ENCODE measurements around the gene HS3ST3A1. TPM values are rescaled to one million over a fixed set of nuclear protein-coding genes. Genes with fewer than 3 reads are reported as not detected.

HS3ST3A1 gene
- total RNA-seq, 4 donors from 2014 or later, result 2.9 to 10.5 (median 5.0) TPM

DNA sequence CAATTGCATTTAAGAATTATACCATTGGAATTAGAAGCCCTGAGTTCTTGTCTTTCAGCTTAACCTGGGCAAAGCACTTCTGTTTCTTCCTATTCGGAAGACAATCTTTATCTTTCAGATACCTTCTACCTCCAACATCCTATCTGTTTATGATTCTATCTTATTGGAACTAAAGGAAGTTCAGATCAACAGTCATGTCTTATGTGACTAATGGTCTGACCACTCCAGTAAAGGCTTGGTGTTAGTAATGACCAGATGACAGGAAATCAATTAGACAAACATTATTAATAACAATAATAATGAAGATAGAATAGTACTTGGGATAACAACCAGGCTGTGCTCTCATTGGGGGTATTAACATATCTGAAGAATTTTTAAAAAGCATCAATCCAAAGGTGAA is 11.3 kb downstream of the HS3ST3A1 start:
- no peaks in the 10 kb centered on the region for H3K9me3 ChIP-seq
- no peak for DNase-seq (ENCODE audit: low spot score in 2 of 2)
- peaks cover 2% of the 10 kb centered on the region for H3K27me3 ChIP-seq
- H3K4me3 ChIP-seq, result no peak overlapping the region
- 89% methylated on average over 1 of the region's 1 CpG for WGBS
- peaks cover 6% of the 10 kb centered on the region for H3K4me1 ChIP-seq
- H3K27ac ChIP-seq, result no peak overlapping the region
- H3K36me3 ChIP-seq, result no peaks in the 10 kb centered on the region
- TF ChIP-seq, protein P1, sequence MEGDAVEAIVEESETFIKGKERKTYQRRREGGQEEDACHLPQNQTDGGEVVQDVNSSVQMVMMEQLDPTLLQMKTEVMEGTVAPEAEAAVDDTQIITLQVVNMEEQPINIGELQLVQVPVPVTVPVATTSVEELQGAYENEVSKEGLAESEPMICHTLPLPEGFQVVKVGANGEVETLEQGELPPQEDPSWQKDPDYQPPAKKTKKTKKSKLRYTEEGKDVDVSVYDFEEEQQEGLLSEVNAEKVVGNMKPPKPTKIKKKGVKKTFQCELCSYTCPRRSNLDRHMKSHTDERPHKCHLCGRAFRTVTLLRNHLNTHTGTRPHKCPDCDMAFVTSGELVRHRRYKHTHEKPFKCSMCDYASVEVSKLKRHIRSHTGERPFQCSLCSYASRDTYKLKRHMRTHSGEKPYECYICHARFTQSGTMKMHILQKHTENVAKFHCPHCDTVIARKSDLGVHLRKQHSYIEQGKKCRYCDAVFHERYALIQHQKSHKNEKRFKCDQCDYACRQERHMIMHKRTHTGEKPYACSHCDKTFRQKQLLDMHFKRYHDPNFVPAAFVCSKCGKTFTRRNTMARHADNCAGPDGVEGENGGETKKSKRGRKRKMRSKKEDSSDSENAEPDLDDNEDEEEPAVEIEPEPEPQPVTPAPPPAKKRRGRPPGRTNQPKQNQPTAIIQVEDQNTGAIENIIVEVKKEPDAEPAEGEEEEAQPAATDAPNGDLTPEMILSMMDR (IDR thresholded peaks at IDR 0.05), result no peak
- no peak for TF ChIP-seq POLR2A (IDR thresholded peaks at IDR 0.05)

DNA sequence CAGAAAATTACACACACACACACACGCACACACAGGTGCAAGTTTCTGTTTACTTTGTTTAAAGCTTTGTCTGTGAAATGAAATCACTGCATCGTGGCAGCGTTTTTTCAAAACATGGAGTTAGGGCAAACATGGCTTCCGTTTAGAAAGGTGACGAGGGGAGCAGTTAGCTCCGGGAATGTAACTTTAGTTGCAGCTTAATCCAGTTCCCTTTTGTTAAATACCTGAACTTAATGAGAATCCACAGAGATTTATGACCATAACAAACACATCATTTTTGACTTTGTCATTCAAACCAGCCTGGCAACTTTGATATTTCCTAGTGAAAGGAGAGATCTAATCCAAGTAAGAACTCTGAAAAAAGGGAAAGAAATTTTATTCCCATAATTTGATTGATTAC is 12.1 kb downstream of the HS3ST3A1 start:
- no peak overlapping the region for H3K4me3 ChIP-seq
- peaks cover 2% of the 10 kb centered on the region for H3K27me3 ChIP-seq
- no peak overlapping the region for H3K27ac ChIP-seq
- no peak for DNase-seq (ENCODE audit: low spot score in 2 of 2)
- H3K9me3 ChIP-seq, result no peaks in the 10 kb centered on the region
- H3K36me3 ChIP-seq, result no peaks in the 10 kb centered on the region
- WGBS, result 78% methylated on average over 6 of the region's 6 CpGs
- TF ChIP-seq POLR2A (IDR thresholded peaks at IDR 0.05), result no peak
- TF ChIP-seq, protein P1 (IDR thresholded peaks at IDR 0.05), result no peak
- no peak for TF ChIP-seq EP300 (IDR thresholded peaks at IDR 0.05)
- H3K4me1 ChIP-seq, result peaks cover 5% of the 10 kb centered on the region

DNA sequence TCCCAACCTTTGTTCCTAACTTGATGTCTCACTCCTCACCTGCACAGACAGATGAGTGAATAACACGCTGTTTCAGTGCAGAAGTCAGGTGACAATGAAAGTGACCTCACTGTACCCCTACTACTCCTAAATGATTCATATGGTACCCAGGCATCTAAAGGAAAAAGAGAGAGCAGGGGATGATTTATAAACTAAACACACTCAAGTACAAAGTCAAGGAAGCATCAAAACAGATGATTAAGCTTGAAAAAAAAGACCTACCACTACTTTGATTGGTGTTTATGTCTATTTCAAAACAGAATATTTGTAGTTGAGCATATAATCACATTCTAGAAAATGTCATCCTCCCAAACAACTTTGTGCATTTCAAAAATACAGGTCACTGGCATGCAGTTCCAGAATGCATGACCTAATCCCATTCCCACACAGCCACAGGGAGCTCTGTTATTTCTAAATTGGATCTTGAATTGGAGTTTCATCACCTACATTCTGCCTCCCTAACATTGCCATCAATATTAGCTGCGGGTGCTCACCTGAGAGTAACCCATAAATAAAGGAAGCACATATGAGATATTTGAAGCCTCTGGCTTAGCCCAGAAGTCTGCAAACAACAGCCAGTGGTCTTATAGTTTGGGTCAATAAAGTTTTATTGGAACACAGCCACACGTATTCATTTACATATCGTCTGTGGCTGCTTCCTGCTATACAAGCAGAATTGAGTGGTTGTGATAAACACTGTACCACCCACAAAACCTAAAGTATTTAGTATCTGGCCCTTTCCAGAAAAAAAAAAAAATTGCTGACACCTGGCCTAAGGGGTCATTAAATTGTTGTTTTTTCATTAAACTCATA is 14.0 kb downstream of the HS3ST3A1 start:
- 95% methylated on average over 4 of the region's 4 CpGs for WGBS
- TF ChIP-seq EP300 (IDR thresholded peaks at IDR 0.05) (no peak), POLR2A (IDR thresholded peaks at IDR 0.05) (no peak), POLR2AphosphoS5 (IDR thresholded peaks at IDR 0.05) (no peak)
- TF ChIP-seq, protein P1 (IDR thresholded peaks at IDR 0.05), result no peak
- no peak overlapping the region for H3K4me3 ChIP-seq

DNA sequence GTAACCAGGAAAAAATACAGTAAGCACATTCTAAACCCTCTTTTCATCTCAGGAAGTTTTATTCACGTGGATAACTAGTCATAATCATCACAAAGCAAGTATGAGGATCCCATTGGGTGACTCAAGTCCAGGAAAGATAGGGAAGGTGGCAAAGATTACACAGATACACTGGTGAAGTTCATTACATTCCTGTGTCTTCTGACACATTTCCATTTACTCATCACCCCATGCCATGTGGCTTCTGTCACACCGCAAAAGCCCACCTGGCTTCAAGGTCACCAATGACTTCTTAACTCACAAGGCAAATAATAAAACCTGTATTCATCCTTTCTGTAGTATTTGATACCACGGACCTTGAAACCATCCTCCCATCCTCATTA is 17.0 kb downstream of the HS3ST3A1 start:
- Histone ChIP-seq H3K9me3 (no peaks in the 10 kb centered on the region), H3K27ac (no peak overlapping the region), H3K4me1 (peaks cover 3% of the 10 kb centered on the region), H3K36me3 (no peaks in the 10 kb centered on the region), H3K27me3 (peaks cover 2% of the 10 kb centered on the region), H3K4me3 (no peak overlapping the region)
- 81% methylated on average over 3 of the region's 3 CpGs for WGBS
- TF ChIP-seq, protein P1 (IDR thresholded peaks at IDR 0.05), result no peak
- DNase-seq (ENCODE audit: low spot score in 2 of 2), result no peak

More for the DNA sequence above, 14.0 kb downstream of the HS3ST3A1 start:
- Histone ChIP-seq H3K27ac (no peak overlapping the region), H3K36me3 (no peaks in the 10 kb centered on the region), H3K27me3 (peaks cover 2% of the 10 kb centered on the region), H3K9me3 (no peaks in the 10 kb centered on the region), H3K4me1 (no peaks in the 10 kb centered on the region)
- no peak for DNase-seq (ENCODE audit: low spot score in 2 of 2)

DNA sequence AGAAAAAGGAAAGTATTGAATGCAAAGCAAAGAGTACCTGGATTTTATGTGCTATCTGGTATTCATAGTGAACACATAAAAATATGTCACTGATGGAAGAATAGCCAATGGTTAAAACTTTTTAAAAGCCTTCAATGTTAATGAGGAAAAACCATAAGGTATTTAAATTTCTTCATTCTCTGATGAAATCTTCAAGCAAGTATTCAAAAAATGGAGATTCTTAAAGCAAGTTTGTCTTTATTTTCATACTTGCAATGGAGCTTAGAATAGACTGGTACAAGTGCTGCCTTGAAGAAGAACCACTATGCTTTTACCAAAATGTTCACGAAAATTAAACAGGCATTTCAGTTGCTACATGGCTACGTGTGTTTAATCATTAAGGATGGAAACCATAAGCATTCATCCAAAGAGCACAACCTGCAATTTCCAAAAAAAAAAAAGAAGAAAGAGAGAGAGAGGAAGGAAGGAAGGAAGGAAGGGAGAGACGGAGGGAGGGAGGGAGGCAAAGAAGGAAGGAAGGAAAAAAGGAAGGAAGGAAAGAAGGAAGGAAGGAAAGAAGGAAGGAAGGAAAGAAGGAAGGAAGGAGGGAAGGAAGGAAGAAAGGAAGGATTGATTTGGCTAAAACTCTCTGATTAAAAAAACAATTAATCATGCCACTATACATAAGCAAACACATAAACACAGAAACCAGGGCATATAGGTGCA is 17.6 kb downstream of the HS3ST3A1 start:
- no peak for TF ChIP-seq POLR2AphosphoS5 (IDR thresholded peaks at IDR 0.05)
- no peak for TF ChIP-seq POLR2A (IDR thresholded peaks at IDR 0.05)
- TF ChIP-seq EP300 (IDR thresholded peaks at IDR 0.05), result no peak
- TF ChIP-seq, protein P1 (IDR thresholded peaks at IDR 0.05), result no peak
- 93% methylated on average over 3 of the region's 3 CpGs for WGBS
- H3K4me3 ChIP-seq, result no peak overlapping the region
- no peaks in the 10 kb centered on the region for H3K36me3 ChIP-seq
- H3K4me1 ChIP-seq, result peaks cover 3% of the 10 kb centered on the region
- peaks cover 2% of the 10 kb centered on the region for H3K27me3 ChIP-seq
- no peak overlapping the region for H3K27ac ChIP-seq
- no peaks in the 10 kb centered on the region for H3K9me3 ChIP-seq
- no peak for DNase-seq (ENCODE audit: low spot score in 2 of 2)

Measured in suprapubic skin (tissue), 4 donors.